Measurements from ENCODE around the gene LONP1.
"Not testable (repeated sequence)": the region's sequence is repeated elsewhere in the genome, so short reads cannot be mapped to it uniquely, and the experiment has no call there.

LONP1 gene, protein sequence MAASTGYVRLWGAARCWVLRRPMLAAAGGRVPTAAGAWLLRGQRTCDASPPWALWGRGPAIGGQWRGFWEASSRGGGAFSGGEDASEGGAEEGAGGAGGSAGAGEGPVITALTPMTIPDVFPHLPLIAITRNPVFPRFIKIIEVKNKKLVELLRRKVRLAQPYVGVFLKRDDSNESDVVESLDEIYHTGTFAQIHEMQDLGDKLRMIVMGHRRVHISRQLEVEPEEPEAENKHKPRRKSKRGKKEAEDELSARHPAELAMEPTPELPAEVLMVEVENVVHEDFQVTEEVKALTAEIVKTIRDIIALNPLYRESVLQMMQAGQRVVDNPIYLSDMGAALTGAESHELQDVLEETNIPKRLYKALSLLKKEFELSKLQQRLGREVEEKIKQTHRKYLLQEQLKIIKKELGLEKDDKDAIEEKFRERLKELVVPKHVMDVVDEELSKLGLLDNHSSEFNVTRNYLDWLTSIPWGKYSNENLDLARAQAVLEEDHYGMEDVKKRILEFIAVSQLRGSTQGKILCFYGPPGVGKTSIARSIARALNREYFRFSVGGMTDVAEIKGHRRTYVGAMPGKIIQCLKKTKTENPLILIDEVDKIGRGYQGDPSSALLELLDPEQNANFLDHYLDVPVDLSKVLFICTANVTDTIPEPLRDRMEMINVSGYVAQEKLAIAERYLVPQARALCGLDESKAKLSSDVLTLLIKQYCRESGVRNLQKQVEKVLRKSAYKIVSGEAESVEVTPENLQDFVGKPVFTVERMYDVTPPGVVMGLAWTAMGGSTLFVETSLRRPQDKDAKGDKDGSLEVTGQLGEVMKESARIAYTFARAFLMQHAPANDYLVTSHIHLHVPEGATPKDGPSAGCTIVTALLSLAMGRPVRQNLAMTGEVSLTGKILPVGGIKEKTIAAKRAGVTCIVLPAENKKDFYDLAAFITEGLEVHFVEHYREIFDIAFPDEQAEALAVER

GRCh38 chr19:5719961-5720790 lies at the start of gene LONP1, which contains the start of gene CATSPERD:
LONP1 (minus strand) TSS chr19:5720146; CDS start chr19:5720132, 14 bp downstream.
CATSPERD (plus strand) TSS chr19:5720637; CDS start chr19:5720738, 101 bp downstream.
- DNase-seq = peak; percentile 98

DNA sequence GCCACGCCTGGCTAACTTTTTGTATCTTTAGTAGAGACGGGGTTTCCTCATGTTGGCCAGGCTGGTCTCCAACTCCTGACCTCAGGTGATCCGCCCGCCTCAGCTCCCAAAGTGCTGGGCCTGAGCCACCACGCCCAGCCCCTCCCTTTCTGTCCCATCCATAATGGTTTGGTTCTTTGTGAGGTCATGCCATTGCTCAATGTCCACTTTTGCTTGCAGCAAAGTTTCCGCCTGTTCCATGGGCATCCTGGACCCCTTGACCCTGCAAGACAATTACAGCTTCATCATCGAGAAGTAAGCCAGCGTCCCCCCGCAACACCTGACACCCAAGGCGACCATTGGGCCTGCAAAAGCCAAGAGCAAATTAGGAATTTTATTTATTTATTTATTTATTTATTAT lies 48.0 kb upstream of the LONP1 start:
- no peak for DNase-seq

GRCh38 chr19:5765220-5765619 lies 45.3 kb upstream of the LONP1 start:
- DNase-seq = no peak

DNA sequence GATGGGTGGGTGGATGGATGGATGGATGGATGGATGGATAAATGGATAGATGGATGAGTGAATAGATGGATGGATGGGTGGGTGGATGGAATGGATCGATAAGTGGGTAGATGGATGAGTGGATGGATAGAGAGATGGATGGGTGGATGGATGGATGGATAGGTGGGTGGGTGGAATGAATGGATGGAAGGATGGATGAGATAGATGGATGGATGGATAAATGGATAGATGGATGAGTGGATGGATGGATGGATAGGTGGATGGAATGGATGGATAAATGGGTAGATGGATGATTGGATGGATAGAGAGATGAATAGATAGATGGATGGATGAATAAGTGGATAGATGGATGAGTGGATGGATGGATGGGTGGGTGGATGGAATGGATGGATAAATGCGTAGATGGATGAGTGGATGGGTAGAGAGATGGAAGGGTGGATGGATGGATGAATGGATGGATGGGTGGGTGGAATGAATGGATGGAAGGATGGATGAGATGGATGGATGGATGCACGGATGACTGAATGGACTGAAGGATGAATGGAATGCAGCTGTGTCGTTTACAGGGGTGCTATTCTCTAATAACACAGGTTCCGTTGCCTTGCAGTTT lies 42.8 kb upstream of the LONP1 start:
- DNase-seq = no peak

GRCh38 chr19:5753743-5754142 lies 33.8 kb upstream of the LONP1 start:
- DNase-seq = no peak

GRCh38 chr19:5751709-5752108 lies 31.8 kb upstream of the LONP1 start:
- DNase-seq = no peak

- no peak for DNase-seq
Observed at GRCh38 chr19:5749505-5749904, 29.6 kb upstream of the LONP1 start.

DNA sequence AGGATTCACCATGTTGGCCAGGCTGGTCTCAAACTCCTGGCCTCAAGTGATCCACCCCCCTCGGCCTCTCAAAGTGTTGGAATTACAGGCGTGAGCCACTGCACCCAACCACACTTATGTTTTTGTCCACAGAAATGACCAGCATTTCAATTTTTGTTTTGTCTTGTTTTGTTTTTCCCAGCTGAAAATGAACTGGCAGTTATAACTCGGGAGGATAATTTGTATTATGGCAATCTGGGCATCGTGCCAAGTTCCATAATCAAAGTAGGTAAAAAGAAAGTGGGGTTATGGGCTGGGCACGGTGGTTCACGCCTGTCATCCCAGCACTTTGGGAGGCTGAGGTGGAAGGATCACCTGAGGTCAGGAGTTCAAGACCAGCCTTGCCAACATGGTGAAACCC lies 29.0 kb upstream of the LONP1 start:
- not testable (repeated sequence) for DNase-seq

GRCh38 chr19:5744999-5745398 lies 25.1 kb upstream of the LONP1 start:
- not testable (repeated sequence) for DNase-seq

GRCh38 chr19:5743630-5744029 lies 23.7 kb upstream of the LONP1 start:
- no peak for DNase-seq

DNA sequence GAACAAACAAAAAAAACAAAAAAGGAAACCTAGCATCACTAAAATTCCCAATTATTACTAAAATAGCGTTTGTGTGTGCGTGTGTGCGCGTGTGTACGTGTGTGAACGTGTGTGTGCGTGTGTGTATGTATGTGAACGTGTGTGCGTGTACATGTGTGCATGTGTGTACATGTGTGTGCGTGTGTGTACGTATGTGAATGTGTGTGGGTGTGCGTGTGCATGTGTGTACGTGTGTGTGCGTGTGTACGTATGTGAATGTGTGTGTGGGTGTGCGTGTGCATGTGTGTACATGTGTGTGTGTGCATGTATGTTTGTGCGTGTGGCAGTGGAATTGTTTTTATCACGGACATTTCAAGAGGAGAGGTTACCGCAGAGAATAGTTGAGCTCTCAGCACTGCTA lies 22.1 kb upstream of the LONP1 start:
- DNase-seq = no peak

DNA sequence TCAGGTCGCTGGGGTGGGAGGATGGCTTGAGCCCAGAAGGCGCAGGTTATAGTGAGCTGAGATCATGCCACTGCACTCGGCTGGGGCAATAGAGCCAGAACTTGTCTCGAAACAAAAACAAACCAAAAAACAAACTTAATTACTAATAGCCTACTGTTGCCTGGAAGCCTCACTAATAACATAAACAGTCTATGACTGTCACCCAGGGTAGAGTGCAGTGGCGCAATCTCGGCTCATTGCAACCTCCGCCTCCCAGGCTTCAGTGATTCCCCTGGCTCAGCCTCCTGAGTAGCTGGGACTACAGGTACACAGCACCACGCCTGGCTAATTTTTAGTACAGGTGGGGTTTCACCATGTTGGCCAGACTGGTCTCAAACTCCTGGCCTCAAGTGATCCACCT lies 18.5 kb upstream of the LONP1 start:
- no peak for DNase-seq

DNA sequence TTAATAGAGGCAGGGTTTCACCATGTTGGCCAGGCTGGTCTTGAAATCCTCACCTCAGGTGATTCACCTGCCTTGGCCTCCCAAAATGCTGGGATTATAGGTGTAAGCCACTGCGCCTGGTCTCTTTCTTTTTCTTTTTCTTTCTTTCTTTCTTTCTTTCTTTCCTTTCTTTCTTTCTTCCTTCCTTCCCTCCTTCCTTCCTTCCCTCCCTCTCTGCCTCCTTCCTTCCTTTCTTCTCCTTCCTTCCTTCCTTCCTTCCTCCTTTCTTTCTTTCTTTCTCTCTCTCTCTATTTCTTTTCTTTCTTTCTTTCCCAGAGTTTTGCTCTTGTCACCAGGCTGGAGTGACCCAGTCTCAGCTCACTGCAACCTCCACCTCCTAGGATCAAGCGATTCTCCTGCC lies 13.2 kb upstream of the LONP1 start:
- not testable (repeated sequence) for DNase-seq

DNA sequence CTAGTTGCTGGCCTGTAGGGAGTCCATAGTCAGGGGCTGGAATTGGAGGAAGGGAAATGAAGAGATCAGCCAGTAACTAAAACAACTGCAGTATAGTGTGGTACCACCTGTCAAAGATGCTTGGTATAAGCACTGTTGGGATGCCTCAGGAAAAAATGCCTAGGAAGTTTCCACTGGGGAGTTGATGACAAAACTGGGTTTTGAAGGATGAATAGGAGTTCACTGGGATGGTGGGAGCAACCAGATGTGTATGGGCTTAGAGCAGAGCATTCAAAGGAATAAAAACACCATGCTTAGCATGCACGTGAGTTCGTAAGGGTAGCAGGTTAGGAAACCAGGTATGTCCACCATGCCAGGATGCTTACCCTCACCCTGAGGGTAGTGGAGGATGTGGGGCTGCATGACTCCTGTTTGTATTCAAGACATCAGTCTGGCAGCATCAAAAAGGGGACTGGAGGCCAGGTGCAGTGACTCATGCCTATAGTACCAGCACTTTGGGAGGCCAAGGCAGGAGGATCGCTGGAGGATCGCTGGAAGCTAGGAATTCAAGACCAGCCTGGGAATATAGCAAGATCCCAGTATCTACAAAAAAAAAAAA lies 7.6 kb upstream of the LONP1 start:
- DNase-seq = no peak

- no peak for DNase-seq
Observed at GRCh38 chr19:5719274-5719960, 529 bp downstream of the LONP1 start.

DNA sequence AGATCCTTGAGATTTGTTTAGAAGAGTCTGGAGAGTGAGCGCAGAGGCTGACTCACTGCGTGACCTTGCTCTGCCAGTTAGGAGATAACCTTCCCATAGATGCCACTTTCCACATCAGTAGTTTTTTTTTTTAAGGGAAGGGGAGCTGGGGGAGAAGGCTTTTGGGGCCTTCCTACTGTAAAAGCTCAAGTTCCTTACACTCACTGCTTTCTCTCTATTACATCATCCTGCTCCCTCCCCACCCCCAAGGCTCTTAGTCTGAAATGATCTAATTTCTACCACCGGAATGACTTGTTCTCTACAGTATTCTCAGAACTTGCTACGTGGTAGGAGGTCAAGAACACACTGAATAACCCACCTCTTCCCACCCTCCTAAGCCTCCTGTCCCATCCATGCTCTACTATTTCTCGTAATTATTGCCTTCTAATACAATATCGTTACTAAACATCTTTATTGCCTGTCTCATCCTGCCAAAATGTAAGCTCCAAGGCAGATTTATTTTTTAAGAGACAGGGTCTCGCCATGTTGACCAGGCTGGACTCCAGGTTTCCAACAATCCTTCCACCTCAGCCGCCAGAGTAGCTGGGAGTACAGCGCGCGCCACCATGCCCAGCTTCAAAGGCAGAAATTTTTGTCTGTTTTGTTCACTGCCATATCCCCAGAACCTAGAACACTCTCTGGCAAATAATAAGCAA lies 1.2 kb downstream of the LONP1 start:
- peak; percentile 47 for DNase-seq

GRCh38 chr19:5718037-5718578 lies 1.8 kb downstream of the LONP1 start:
- DNase-seq = peak; percentile 56

GRCh38 chr19:5717215-5717935 lies 2.6 kb downstream of the LONP1 start:
- DNase-seq = no peak

DNA sequence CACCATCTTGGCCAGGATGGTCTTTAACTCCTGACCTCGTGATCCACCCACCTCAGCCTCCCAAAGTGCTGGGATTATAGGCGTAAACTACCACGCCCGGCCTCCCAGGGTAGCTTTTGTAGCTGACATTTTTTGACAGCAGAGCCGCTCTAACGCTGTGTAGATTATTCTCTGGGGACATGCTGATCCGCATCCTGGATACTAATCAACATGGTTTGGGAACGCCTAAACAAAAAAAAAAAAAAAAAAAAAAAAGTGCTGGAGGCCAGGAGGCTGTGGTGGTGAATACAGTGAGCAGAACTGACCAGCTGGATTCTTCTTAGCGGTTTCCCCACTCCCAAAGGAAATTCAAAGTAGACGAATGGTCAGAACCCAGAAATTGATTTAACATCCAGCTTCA lies 5.1 kb downstream of the LONP1 start:
- no peak for DNase-seq

GRCh38 chr19:5713228-5713627 lies 6.7 kb downstream of the LONP1 start:
- DNase-seq = no peak
